Neural crest cell (in vitro differentiated cells): ENCODE measurements around the gene OR6M1. TPM values are rescaled to one million over a fixed set of nuclear protein-coding genes. Genes with fewer than 3 reads are reported as not detected.

Experiments used
- DNase-seq: peaks from one replicate; pipeline ENCODE4 v3.0.0; 2021; ENCODE audit warnings: low read depth, mixed read lengths, low spot score
- H3K27ac Mint-ChIP-seq: one replicate; pipeline ENCODE4 v1.8.0; 2021; ENCODE audit warnings: mild to moderate bottlenecking, mixed read lengths; ENCODE audit not compliant: unreplicated experiment
- H3K27me3 Mint-ChIP-seq: 2 replicates; pipeline ENCODE4 v1.8.0; 2021; ENCODE audit warnings: low read depth, mild to moderate bottlenecking, mixed read lengths
- H3K36me3 Mint-ChIP-seq: 2 replicates; pipeline ENCODE4 v1.8.0; 2021; ENCODE audit warnings: low read depth, mild to moderate bottlenecking, mixed read lengths
- H3K4me1 Mint-ChIP-seq: 2 replicates; pipeline ENCODE4 v1.8.0; 2021; ENCODE audit warnings: mixed read lengths
- H3K4me3 Mint-ChIP-seq: one replicate; pipeline ENCODE4 v1.8.0; 2021; ENCODE audit warnings: mild to moderate bottlenecking, mixed read lengths
- H3K9me3 Mint-ChIP-seq: 2 replicates; pipeline ENCODE4 v1.8.0; 2021; ENCODE audit warnings: mixed read lengths
- total RNA-seq: library from RNA; stranded (reverse); gene quantifications from 2 replicates; pipeline ENCODE4 v1.2.1, GENCODE V29; 2021
- TF ChIP-seq, protein P1 (sequence below): fragments of 200-600 bp; sonication (generic); conservative IDR thresholded peaks from 2 replicates; pipeline ENCODE4 v1.5.0; 2021; ENCODE audit warnings: antibody characterized with exemption, mild to moderate bottlenecking

The OR6M1 gene
- total RNA-seq, 1 donor from 2014 or later = not detected

- no peak overlapping the region for H3K4me3 Mint-ChIP-seq
Measured at GRCh38 chr11:123838659-123839058, 32.5 kb upstream of the OR6M1 start.

DNA sequence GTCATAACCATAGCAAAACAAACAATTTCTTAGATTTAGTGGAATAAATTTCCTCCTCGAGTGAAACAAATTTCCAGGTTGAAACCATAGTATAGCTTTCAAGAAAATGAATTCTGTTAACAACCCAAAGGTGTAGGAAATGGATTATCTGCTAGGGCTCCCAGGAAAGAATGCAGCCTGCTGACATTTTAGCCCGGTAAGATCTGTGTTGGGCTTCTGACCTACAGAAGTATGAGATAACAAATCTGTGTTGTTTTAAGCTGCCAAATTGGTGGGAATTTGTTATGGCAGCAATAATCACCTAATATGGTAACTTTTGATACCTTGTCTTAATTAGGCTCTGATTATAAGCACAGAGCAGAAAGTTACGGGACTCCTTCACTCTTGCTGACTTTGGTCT, 32.0 kb upstream of the OR6M1 start:
- TF ChIP-seq, protein P1, sequence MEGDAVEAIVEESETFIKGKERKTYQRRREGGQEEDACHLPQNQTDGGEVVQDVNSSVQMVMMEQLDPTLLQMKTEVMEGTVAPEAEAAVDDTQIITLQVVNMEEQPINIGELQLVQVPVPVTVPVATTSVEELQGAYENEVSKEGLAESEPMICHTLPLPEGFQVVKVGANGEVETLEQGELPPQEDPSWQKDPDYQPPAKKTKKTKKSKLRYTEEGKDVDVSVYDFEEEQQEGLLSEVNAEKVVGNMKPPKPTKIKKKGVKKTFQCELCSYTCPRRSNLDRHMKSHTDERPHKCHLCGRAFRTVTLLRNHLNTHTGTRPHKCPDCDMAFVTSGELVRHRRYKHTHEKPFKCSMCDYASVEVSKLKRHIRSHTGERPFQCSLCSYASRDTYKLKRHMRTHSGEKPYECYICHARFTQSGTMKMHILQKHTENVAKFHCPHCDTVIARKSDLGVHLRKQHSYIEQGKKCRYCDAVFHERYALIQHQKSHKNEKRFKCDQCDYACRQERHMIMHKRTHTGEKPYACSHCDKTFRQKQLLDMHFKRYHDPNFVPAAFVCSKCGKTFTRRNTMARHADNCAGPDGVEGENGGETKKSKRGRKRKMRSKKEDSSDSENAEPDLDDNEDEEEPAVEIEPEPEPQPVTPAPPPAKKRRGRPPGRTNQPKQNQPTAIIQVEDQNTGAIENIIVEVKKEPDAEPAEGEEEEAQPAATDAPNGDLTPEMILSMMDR = no peak
- H3K27ac Mint-ChIP-seq = no peak overlapping the region
- H3K27me3 Mint-ChIP-seq = peaks cover 12% of the 10 kb centered on the region
- no peaks in the 10 kb centered on the region for H3K4me1 Mint-ChIP-seq
- no peak overlapping the region for H3K4me3 Mint-ChIP-seq
- peaks cover 3% of the 10 kb centered on the region for H3K9me3 Mint-ChIP-seq
- DNase-seq = no peak
- H3K36me3 Mint-ChIP-seq = no peaks in the 10 kb centered on the region

More at GRCh38 chr11:123838659-123839058, 32.5 kb upstream of the OR6M1 start:
- DNase-seq = no peak
- Mint-ChIP-seq H3K27me3 (peaks cover 9% of the 10 kb centered on the region), H3K4me1 (no peaks in the 10 kb centered on the region), H3K36me3 (no peaks in the 10 kb centered on the region), H3K27ac (no peak overlapping the region), H3K9me3 (peaks cover 1% of the 10 kb centered on the region)
- TF ChIP-seq, protein P1 = no peak

GRCh38 chr11:123833095-123833494, 26.9 kb upstream of the OR6M1 start:
- Mint-ChIP-seq H3K36me3 (no peaks in the 10 kb centered on the region), H3K4me1 (no peaks in the 10 kb centered on the region), H3K9me3 (peaks cover 3% of the 10 kb centered on the region), H3K27me3 (peaks cover 17% of the 10 kb centered on the region), H3K27ac (no peak overlapping the region), H3K4me3 (no peak overlapping the region)
- TF ChIP-seq, protein P1 = no peak
- no peak for DNase-seq

DNA sequence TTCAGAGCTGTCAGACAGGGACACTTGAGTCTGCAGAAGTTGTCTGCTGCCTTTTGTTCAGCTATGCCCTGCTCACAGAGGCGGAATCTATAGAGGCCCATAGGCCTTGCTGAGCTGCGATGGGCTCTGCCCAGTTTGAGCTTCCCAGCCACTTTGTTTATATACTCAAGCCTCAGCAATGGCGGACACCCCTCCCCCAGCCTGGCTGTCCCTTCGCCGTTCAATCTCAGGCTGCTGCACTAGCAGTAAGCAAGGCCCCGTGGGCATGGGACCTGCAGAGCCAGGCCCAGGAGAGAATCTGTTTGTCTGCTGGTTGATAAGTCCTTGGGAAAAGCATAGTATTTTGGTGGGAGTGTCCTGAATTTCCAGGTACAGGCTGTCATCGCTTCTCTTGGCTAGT, 23.6 kb upstream of the OR6M1 start:
- Mint-ChIP-seq H3K27me3 (peaks cover 10% of the 10 kb centered on the region), H3K36me3 (no peaks in the 10 kb centered on the region), H3K4me1 (no peaks in the 10 kb centered on the region), H3K4me3 (no peak overlapping the region), H3K9me3 (peaks cover 4% of the 10 kb centered on the region), H3K27ac (no peak overlapping the region)
- TF ChIP-seq, protein P1 = no peak
- DNase-seq = no peak

- TF ChIP-seq, protein P1 = no peak
- no peaks in the 10 kb centered on the region for H3K4me1 Mint-ChIP-seq
- no peaks in the 10 kb centered on the region for H3K36me3 Mint-ChIP-seq
- peaks cover 2% of the 10 kb centered on the region for H3K9me3 Mint-ChIP-seq
- no peak overlapping the region for H3K27ac Mint-ChIP-seq
- DNase-seq = no peak
- H3K27me3 Mint-ChIP-seq = no peaks in the 10 kb centered on the region
- H3K4me3 Mint-ChIP-seq = no peak overlapping the region
Measured at GRCh38 chr11:123822599-123822998, 16.4 kb upstream of the OR6M1 start.

GRCh38 chr11:123822032-123822431, 15.9 kb upstream of the OR6M1 start:
- TF ChIP-seq, protein P1 = no peak
- DNase-seq = no peak
- H3K36me3 Mint-ChIP-seq = no peaks in the 10 kb centered on the region
- H3K9me3 Mint-ChIP-seq = peaks cover 2% of the 10 kb centered on the region
- H3K27ac Mint-ChIP-seq = no peak overlapping the region
- H3K27me3 Mint-ChIP-seq = no peaks in the 10 kb centered on the region
- no peaks in the 10 kb centered on the region for H3K4me1 Mint-ChIP-seq
- H3K4me3 Mint-ChIP-seq = no peak overlapping the region
